ENCODE data around the gene LSAMP.

LSAMP gene

DNA sequence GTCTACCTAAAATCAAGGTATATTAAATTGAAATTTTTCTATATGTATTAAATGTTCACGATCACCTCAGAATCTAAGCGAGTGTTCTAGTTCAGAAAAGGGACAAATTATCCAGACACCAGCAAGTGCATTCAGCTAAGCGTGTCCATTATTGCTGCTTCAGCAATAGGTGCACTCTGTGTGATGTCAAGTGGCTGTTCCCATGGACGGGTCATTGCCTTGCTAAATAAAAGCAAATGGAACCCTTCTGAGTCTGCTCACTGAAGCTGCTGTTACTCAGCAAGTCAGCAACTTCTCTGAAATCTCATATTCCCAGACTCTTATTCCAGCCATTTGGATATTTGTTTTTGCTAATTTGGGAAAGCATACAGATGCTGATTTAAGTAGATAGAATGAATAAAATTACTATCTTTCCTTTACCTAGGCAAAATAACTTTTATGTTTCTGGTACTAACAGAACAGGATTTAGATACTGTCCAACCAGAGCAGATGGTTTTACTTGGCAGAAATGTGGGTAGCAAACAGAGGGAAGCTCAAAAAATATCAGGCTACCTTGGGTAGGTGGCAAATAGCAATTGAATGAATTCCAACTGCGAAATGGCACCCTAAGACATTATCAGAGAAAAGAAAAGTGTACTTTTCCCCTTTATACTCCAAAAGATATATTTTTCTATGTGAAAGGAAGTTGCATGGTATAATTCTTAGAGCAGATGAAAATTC, 415.0 kb downstream of the LSAMP start:
- DNase-seq = no peak

- DNase-seq = no peak
Observed at GRCh38 chr3:116029266-116029665, 416.0 kb downstream of the LSAMP start.

DNA sequence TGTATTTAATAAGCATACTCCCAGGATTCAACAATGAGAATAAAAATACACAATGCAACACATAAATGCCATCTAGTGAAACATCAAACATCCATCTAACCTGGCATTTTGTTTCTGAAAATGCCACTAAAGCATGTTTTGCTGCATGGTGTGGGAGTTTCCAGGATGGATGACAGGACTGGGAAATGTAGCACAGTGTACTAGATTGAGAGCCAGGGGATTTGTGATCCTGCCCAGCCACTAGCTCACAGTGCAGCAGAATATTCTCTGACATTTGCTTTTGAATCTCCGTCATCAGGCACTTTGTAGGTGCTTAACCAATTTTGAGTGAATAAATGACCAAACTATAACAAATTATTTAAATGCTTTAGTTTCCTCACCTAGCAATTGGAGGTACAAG, 417.1 kb downstream of the LSAMP start:
- no peak for DNase-seq

DNA sequence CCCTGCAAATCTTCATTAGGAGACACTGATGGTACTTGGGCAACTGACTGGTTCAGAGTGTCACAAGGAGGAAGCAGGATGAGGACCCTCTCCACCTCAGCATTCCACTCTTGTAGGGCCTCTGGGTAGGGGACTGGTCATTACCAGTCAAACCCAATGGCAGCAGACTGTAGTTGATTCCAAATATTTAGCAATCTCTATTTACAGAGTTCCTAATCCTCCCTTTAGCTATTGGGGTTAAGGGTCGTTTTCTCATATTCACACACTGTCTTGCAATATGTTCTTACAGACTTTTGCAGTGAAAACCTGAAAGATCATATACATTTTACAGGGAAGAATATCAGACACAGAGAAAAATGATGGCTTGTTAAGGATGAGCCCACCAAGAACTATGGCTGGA, 424.3 kb downstream of the LSAMP start:
- DNase-seq = no peak

- no peak for DNase-seq
Observed at GRCh38 chr3:116020495-116020894, 424.8 kb downstream of the LSAMP start.

- no peak for DNase-seq
Observed at GRCh38 chr3:116019254-116019763, 426.0 kb downstream of the LSAMP start.

- no peak for DNase-seq
Observed at GRCh38 chr3:116018646-116019045, 426.6 kb downstream of the LSAMP start.

DNA sequence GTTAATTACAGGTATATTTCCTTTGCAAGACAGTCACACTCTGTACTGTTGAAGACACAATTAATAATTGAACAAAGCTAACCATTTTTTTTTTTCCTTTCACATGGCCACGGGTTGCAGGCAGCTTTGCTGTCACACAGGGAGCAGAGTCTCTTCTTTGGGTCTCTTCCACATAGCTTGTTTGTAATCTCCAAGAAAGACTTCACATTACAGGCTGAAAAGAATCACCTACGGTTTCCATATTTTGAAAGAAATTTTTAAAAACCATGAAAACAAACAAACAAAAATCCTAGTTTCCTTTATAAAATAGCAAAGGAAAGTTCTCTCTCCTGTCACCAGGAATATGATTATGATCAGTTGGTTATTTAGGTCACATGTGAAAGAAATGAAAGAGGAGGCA, 429.4 kb downstream of the LSAMP start:
- no peak for DNase-seq

- no peak for DNase-seq
Observed at GRCh38 chr3:116007000-116007399, 438.3 kb downstream of the LSAMP start.

- peak in 1 of 56 donors; percentile 5 for DNase-seq
Observed at GRCh38 chr3:116005404-116005803, 439.9 kb downstream of the LSAMP start.

DNA sequence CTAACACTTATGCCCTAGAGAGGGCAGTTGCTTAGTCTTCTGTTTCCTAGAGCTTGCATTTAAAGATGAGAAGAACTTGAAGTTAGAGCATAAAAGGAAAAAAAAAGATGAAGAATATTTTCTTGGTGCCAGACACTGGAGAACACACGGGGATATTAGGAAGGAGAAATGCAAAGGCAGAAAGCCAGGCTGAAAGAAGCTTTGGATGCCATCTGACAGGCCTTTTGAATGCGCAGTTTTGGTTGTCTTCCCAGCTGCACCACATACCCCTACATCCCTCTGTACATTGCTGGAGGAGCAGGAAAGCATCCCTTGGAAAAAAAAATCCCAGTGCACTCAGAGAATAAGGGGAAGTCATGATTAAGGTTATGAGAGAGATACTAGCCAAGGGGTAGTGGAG, 443.1 kb downstream of the LSAMP start:
- no peak for DNase-seq

DNA sequence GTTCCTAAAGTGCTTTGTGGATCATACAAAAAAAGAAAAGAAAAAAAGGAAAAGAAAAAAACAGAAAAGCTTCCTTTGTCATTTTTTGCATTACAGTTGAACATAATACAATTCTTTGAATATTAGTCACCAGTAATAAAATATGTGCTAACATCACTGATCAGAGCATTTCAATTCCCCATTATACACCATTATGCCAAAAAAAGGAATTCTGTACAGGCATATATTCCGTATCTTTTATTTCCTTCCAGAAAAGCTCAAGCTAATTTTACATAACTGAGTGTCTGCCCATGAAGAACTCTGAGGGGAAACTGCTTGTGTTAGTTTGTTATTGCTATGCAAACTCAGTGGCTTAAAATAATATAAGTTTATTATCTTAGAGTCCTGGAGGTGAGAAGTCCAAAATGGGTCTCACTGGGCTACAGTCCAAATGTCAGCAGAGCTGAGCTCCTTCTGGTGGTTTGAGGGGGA, 444.1 kb downstream of the LSAMP start:
- no peak for DNase-seq

DNA sequence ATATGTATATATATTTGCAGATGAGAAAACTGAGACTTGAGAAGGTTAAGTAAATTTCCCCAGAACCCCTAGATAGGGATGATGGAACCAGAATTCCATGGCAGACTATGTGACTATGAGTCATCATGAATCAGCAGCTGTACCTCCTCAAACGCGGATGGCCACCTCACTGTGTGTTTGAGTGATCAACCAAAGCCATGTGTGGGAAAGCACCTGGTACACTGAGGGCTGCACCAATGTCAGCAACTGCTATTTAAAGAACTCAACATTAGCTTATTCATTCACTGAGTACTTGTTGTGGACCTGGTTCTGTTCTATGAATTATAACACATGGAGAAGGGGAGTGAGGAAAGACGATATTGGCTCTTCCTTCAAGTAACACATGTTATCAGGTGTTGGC, 445.0 kb downstream of the LSAMP start:
- peak in 5 of 56 donors; percentile 1 to 12 (median 5) for DNase-seq

DNA sequence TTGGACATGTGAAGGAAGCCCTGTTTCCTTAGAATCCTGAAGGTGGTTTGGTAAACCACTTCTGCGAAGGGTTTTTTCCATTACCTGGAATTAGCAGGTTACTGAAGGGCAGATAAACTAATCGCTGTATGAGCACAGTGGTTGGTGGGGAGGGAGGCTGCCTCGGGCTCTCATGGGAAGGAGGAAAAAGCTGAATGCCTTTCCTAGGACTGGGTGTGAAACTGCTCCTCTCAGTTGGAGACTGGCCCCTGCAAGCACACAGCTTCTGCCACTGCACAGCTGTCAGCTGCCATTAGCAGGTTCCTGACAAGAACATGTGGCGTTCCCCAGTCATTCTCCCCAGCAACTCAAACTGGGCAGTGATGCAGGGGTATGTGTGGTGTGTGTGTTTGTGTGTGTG, 445.7 kb downstream of the LSAMP start:
- DNase-seq = peak in 3 of 56 donors; percentile 1 to 7 (median 6)

DNA sequence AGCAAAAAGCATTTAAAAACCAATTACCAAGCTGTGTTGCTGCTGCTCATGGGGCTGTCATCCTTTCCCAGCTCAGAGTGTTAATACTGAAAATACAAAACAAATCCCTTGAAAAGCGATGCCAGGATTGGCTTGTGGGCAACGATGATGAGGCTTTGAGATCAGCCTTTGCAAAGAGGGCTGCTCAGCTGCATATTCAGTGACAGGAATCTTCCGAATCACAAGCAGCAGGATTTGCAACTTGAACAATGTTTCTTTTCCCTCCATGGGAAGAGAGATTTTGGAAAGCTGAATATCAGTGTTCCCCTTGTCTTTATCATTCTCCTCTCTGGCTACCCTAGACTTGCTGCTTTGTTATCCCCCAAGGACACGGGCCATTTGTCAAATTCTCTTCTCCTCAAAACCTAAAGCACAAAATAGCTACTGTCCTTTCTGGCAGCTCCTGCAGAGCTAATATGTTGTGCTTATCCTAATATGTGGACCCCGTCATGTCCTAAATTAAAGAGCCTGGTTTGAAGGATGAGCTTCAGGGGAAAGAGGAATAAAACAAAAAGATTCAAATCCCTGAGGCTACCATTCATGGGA, 446.2 kb downstream of the LSAMP start:
- DNase-seq = peak in 17 of 56 donors; percentile 1 to 64 (median 10)

DNA sequence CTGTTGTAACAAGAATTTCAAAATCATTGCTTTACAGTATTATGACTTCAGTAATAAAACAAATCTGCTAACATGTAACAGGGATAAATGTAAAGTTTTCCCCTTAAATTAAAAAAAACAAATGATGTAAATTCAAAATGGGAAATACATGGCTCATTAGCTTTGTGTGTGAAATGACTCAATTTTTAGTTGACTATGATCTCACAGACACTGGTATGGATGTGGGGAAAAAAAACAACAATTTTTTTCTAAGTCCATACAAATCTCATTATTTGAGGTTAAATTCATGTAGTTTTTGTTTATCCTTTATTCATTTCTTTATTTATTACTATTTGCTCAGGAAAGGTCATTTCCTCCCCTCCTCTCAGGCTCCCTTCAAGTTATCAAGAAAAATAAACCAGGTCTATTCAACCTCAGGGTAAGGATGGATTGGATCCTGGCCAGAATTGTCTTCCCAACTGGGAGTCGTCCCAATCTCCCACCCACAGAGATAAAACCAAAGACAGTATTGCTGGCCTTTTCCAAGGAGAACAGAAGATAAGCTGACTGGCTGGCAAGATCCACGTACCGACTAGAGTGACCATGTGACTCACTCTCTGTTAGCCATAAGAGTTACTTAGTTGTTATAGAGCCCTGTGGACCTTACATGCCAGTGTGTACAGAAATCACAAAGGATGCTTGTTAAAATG, 448.7 kb downstream of the LSAMP start:
- no peak for DNase-seq

DNA sequence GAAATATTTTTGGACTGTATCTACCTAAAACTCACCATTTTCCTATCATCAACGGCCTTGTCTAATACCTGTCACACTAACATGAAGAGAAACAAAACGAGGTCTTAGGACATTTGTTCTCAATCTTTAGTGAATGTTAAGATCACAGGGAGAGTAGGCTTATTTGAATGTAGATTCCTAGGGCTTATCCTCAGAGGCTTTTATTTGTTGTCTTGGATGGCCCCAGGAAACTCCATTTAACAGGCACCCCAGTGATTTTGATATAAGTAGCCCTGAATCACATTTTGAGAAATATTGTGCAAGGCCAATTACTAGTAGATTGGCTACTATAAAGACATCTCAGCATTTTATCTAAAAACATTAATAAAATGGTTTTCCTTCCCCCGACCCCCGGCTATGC, 454.6 kb downstream of the LSAMP start:
- no peak for DNase-seq

DNA sequence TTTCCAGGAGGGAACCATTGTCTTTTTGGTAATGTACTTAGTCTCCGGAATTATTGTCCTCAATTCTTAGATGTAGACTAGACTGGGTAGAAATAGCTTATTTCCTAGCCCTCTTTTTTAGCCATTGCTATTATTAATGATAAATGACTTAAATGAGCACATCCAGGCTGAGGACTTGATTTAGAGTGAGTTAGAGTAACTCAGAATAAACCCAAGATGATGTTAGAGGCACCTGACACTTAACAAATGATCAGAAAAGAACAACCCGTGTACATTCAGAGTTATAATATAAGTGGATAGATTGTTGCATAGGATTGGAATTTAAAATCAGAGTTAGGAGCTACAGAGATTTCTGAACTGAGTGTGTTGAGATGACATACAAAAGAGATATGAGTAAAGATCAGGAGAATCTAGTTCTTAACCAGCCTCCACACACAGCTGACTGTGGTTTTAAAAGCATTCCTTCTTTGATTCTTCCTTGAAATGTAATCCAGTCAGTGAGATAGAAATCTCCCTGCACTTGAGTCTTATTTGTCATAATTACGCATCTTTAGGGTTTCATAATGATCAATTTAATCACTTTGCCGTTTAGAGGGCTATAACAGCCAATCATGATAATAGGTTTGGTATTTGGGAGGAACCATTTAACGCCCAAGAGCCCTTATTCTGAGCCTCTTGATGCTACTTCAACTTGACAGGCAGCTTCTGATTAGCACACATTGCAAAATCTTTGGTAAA, 455.4 kb downstream of the LSAMP start:
- DNase-seq = no peak

DNA sequence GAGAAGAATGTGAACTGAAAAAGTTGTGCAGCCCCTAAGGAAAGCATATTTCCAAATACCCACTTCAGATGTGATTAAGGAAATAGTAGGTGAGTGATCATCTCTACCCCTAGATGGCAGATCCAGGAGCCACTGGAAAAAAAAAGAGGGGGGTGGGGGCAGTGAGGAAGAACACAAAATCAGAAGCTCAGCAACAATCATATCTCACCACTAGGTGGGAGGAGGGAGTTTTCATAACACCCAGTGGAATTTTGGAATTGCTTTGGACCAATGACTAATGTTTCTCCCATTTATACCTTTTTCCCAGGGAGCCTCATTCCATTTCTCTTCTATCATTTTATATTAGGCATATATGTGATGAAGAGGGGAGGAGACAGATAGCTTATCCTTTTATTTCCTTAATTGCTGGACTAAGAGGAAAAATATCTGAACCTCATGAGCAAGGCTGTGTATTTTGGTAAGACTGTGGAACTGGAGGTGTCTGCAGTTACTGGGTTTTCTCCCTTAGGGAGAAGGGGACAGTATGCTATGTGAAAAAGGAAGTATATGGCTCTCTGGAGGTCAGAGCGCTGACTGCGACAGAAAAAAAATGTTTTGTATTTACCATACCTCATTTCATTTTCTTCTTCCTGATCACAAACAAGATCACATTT, 458.6 kb downstream of the LSAMP start:
- DNase-seq = no peak

DNA sequence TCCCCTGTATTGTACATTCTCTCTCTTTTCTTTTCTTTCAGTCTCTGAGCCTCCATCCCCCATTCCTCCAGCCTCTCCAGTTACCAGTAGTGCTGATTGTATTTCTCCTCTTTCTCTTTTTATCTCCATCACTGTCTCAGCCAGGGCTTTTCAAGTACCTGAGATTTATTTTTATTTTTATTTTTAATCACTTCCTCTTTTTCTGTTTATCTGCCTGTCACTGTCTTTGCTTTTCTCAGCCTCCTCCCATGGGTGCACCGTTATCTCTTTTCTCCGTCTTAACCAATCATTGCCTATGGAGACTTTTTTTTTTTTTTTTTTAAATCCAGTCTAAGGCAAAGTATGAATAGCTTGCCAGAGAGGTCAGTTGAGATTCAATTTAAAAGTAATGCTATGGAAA, 462.7 kb downstream of the LSAMP start:
- DNase-seq = no peak

DNA sequence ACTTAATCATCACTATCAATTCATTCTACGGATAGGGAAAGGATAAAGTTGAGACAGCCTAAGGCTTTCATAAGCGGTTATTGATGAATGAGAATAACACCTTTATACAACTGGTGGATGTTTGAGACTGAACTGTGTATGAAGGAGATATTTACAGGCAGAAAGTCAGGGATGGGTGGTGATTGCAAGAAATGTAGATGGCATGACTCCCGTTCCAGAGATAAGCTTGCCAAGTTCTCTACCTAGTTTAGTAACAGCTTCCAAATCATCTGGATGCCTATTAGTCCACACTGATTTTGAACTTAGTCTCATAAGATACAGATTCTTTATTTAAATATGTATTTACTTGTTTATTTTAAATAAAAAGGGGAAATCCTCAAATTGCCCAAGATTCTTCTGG, 463.2 kb downstream of the LSAMP start:
- DNase-seq = no peak

All from amygdala (tissue), 56 donors.